HEK293 (cell line): ENCODE data around the gene PPP1R14C.

Experiments
- ATF2 ChIP-seq: fragments of 450-650 bp; formaldehyde crosslinking; IDR thresholded peaks from 2 replicates; pipeline ENCODE4 v1.5.1; 2016; ENCODE audit warnings: missing biosample characterization, missing genetic modification characterization, low read depth
- KLF8 ChIP-seq: fragments of 450-650 bp; formaldehyde crosslinking; IDR thresholded peaks from 2 replicates; pipeline ENCODE4 v1.5.1; 2016; ENCODE audit warnings: missing biosample characterization, missing genetic modification characterization
- MZF1 ChIP-seq: fragments of 450-650 bp; formaldehyde crosslinking; IDR thresholded peaks from 2 replicates; pipeline ENCODE4 v1.5.1; 2017; ENCODE audit warnings: missing biosample characterization, missing genetic modification characterization, borderline replicate concordance
- OVOL3 ChIP-seq: fragments of 450-650 bp; formaldehyde crosslinking; IDR thresholded peaks from 2 replicates; pipeline ENCODE4 v1.5.1; 2016; ENCODE audit warnings: missing biosample characterization, missing genetic modification characterization
- YY1 ChIP-seq: fragments of 450-650 bp; formaldehyde crosslinking; IDR thresholded peaks from 2 replicates; pipeline ENCODE4 v1.5.1; 2018; ENCODE audit warnings: missing biosample characterization, missing genetic modification characterization
- YY2 ChIP-seq: fragments of 450-650 bp; formaldehyde crosslinking; IDR thresholded peaks from 2 replicates; pipeline ENCODE4 v1.5.1; 2016; ENCODE audit warnings: missing biosample characterization, missing genetic modification characterization
- ZBTB1 ChIP-seq: fragments of 450-650 bp; formaldehyde crosslinking; IDR thresholded peaks from 2 replicates; pipeline ENCODE4 v1.5.1; 2016; ENCODE audit warnings: missing biosample characterization, missing genetic modification characterization
- ZBTB44 ChIP-seq: fragments of 450-650 bp; IDR thresholded peaks from 2 replicates; pipeline ENCODE4 v1.5.1; 2018; ENCODE audit warnings: missing biosample characterization, mild to moderate bottlenecking, missing genetic modification characterization
- ZBTB48 ChIP-seq: fragments of 450-650 bp; formaldehyde crosslinking; IDR thresholded peaks from 2 replicates; pipeline ENCODE4 v1.5.1; 2016; ENCODE audit warnings: missing biosample characterization, missing genetic modification characterization
- ZIC2 ChIP-seq: fragments of 450-650 bp; formaldehyde crosslinking; IDR thresholded peaks from 2 replicates; pipeline ENCODE4 v1.5.1; 2016; ENCODE audit warnings: missing biosample characterization, missing genetic modification characterization
- ZNF138 ChIP-seq: fragments of 450-650 bp; formaldehyde crosslinking; IDR thresholded peaks from 2 replicates; pipeline ENCODE4 v1.5.1; 2016; ENCODE audit warnings: missing biosample characterization, missing genetic modification characterization, borderline replicate concordance
- ZNF239 ChIP-seq: fragments of 450-650 bp; formaldehyde crosslinking; IDR thresholded peaks from 2 replicates; pipeline ENCODE4 v1.5.1; 2016; ENCODE audit warnings: missing biosample characterization, missing genetic modification characterization
- ZNF274 ChIP-seq, 2 experiments: fragments of 200-500 bp in 1 of 2; fragments of 450-650 bp in 1 of 2; sonication (Bioruptor generic) in 1 of 2; formaldehyde crosslinking in 1 of 2; IDR thresholded peaks; 2 replicates each; pipeline versions ENCODE4 v1.5.1 to v1.6.1; 2014 to 2016; ENCODE audit warnings: borderline replicate concordance in 1 of 2, inconsistent platforms in 1 of 2, low read length in 1 of 2, missing biosample characterization in 1 of 2, missing genetic modification characterization in 1 of 2
- ZNF324 ChIP-seq: fragments of 450-650 bp; formaldehyde crosslinking; IDR thresholded peaks from 2 replicates; pipeline ENCODE4 v1.5.1; 2016; ENCODE audit warnings: missing biosample characterization, missing genetic modification characterization
- ZNF37A ChIP-seq: fragments of 450-650 bp; IDR thresholded peaks from 2 replicates; pipeline ENCODE4 v1.5.1; 2018; ENCODE audit warnings: missing biosample characterization, missing genetic modification characterization
- ZNF433 ChIP-seq: fragments of 450-650 bp; formaldehyde crosslinking; IDR thresholded peaks from 2 replicates; pipeline ENCODE4 v1.5.1; 2016; ENCODE audit warnings: missing biosample characterization, missing genetic modification characterization, low read depth
- ZNF513 ChIP-seq: fragments of 450-650 bp; IDR thresholded peaks from 2 replicates; pipeline ENCODE4 v1.5.1; 2018; ENCODE audit warnings: missing biosample characterization, missing genetic modification characterization
- ZNF544 ChIP-seq: fragments of 450-650 bp; formaldehyde crosslinking; IDR thresholded peaks from 2 replicates; pipeline ENCODE4 v1.5.0; 2017; ENCODE audit warnings: missing biosample characterization, missing genetic modification characterization
- ZNF561 ChIP-seq: fragments of 450-650 bp; IDR thresholded peaks from 2 replicates; pipeline ENCODE4 v1.5.1; 2018; ENCODE audit warnings: missing biosample characterization, missing genetic modification characterization, borderline replicate concordance
- ZNF660 ChIP-seq: fragments of 450-650 bp; IDR thresholded peaks from 2 replicates; pipeline ENCODE4 v1.5.1; 2018; ENCODE audit warnings: missing biosample characterization, mild to moderate bottlenecking, missing genetic modification characterization
- ZNF664 ChIP-seq: fragments of 450-650 bp; formaldehyde crosslinking; IDR thresholded peaks from 2 replicates; pipeline ENCODE4 v1.5.1; 2016; ENCODE audit warnings: missing biosample characterization, missing genetic modification characterization
- ZNF792 ChIP-seq: fragments of 450-650 bp; formaldehyde crosslinking; IDR thresholded peaks from 2 replicates; pipeline ENCODE4 v1.5.1; 2016; ENCODE audit warnings: missing biosample characterization, missing genetic modification characterization
- ZNF837 ChIP-seq: fragments of 450-650 bp; formaldehyde crosslinking; IDR thresholded peaks from 2 replicates; pipeline ENCODE4 v1.5.1; 2016; ENCODE audit warnings: missing biosample characterization, missing genetic modification characterization
- ZSCAN30 ChIP-seq: fragments of 450-650 bp; IDR thresholded peaks from 2 replicates; pipeline ENCODE4 v1.5.1; 2018; ENCODE audit warnings: missing biosample characterization, mild to moderate bottlenecking, missing genetic modification characterization, moderate library complexity
- ZXDB ChIP-seq: fragments of 450-650 bp; formaldehyde crosslinking; IDR thresholded peaks from 2 replicates; pipeline ENCODE4 v1.5.1; 2016; ENCODE audit warnings: missing biosample characterization, missing genetic modification characterization
- TF ChIP-seq, protein P1 (sequence below): fragments of 450-650 bp; formaldehyde crosslinking; IDR thresholded peaks from 2 replicates; pipeline ENCODE4 v1.5.1; 2017; ENCODE audit warnings: missing biosample characterization, missing genetic modification characterization
- TF ChIP-seq, protein P2 (sequence below): fragments of 450-650 bp; formaldehyde crosslinking; IDR thresholded peaks from 2 replicates; pipeline ENCODE4 v1.5.1; 2016; ENCODE audit warnings: missing biosample characterization, missing genetic modification characterization
- TF ChIP-seq, protein P3 (sequence below): fragments of 450-650 bp; formaldehyde crosslinking; IDR thresholded peaks from 2 replicates; pipeline ENCODE4 v1.5.1; 2016; ENCODE audit warnings: missing biosample characterization, missing genetic modification characterization
- TF ChIP-seq, protein P4 (sequence below): fragments of 450-650 bp; formaldehyde crosslinking; IDR thresholded peaks from 2 replicates; pipeline ENCODE4 v1.5.1; 2016; ENCODE audit warnings: missing biosample characterization, missing genetic modification characterization

Gene PPP1R14C

DNA sequence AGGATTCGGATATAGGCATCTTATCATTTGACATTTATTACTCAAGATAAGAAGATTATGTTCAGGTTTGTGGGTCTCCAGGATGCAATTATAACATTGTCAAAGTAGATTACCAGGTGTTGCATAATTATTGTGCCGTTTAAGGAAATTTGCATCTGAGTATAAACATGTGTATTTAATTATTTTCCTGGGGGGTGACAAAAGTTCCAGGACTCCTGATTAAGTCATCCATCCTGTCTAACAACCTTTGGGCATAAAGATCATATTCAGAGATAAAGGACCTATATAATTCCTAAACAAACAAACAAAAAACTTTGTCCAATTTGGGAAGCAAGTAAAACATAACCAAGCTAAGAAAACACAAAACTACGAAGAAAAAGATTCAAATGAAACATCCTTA, 3.3 kb upstream of the PPP1R14C start (continued):
- peak; percentile 28; the same call in 1 of the 2 replicates for TF ChIP-seq YY1 (tag by site-specific recombination)
- peak; percentile 37; the same call in 1 of the 2 replicates for TF ChIP-seq ZNF513
- no peak for TF ChIP-seq ZNF792 (tag by site-specific recombination)
- no peak for TF ChIP-seq ZNF239 (tag by site-specific recombination)
- TF ChIP-seq ZBTB48 (tag by site-specific recombination): no peak
- TF ChIP-seq, protein P1, sequence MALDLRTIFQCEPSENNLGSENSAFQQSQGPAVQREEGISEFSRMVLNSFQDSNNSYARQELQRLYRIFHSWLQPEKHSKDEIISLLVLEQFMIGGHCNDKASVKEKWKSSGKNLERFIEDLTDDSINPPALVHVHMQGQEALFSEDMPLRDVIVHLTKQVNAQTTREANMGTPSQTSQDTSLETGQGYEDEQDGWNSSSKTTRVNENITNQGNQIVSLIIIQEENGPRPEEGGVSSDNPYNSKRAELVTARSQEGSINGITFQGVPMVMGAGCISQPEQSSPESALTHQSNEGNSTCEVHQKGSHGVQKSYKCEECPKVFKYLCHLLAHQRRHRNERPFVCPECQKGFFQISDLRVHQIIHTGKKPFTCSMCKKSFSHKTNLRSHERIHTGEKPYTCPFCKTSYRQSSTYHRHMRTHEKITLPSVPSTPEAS (tag by site-specific recombination): no peak
- TF ChIP-seq ZNF544 (tag by site-specific recombination): no peak
- TF ChIP-seq, protein P2, sequence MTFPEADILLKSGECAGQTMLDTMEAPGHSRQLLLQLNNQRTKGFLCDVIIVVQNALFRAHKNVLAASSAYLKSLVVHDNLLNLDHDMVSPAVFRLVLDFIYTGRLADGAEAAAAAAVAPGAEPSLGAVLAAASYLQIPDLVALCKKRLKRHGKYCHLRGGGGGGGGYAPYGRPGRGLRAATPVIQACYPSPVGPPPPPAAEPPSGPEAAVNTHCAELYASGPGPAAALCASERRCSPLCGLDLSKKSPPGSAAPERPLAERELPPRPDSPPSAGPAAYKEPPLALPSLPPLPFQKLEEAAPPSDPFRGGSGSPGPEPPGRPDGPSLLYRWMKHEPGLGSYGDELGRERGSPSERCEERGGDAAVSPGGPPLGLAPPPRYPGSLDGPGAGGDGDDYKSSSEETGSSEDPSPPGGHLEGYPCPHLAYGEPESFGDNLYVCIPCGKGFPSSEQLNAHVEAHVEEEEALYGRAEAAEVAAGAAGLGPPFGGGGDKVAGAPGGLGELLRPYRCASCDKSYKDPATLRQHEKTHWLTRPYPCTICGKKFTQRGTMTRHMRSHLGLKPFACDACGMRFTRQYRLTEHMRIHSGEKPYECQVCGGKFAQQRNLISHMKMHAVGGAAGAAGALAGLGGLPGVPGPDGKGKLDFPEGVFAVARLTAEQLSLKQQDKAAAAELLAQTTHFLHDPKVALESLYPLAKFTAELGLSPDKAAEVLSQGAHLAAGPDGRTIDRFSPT (tag by site-specific recombination): no peak
- TF ChIP-seq YY2 (tag by site-specific recombination): 0 out of 2 replicates have a peak, but pooled peaks have one; percentile 9
- TF ChIP-seq ZSCAN30 (tag by site-specific recombination): 0 out of 2 replicates have a peak, but pooled peaks have one; percentile 9
- peak; percentile 76 for TF ChIP-seq KLF8 (tag by site-specific recombination)
- TF ChIP-seq, protein P3, sequence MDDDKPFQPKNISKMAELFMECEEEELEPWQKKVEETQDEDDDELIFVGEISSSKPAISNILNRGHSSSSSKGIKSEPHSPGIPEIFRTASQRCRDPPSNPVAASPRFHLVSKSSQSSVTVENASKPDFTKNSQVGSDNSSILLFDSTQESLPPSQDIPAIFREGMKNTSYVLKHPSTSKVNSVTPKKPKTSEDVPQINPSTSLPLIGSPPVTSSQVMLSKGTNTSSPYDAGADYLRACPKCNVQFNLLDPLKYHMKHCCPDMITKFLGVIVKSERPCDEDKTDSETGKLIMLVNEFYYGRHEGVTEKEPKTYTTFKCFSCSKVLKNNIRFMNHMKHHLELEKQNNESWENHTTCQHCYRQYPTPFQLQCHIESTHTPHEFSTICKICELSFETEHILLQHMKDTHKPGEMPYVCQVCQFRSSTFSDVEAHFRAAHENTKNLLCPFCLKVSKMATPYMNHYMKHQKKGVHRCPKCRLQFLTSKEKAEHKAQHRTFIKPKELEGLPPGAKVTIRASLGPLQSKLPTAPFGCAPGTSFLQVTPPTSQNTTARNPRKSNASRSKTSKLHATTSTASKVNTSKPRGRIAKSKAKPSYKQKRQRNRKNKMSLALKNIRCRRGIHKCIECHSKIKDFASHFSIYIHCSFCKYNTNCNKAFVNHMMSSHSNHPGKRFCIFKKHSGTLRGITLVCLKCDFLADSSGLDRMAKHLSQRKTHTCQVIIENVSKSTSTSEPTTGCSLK (tag by site-specific recombination): no peak
- TF ChIP-seq ZNF660: no peak
- TF ChIP-seq ATF2: no peak
- TF ChIP-seq ZIC2 (tag by site-specific recombination): no peak
- TF ChIP-seq ZNF138 (tag by site-specific recombination): no peak
- no peak for TF ChIP-seq ZNF561 (tag by site-specific recombination)
- TF ChIP-seq ZNF664 (tag by site-specific recombination): no peak
- TF ChIP-seq ZNF837 (tag by site-specific recombination): no peak
- TF ChIP-seq ZNF274 (IDR thresholded peaks at IDR 0.05; ENCODE audit: low read length): no peak
- no peak for TF ChIP-seq ZNF274 (tag by site-specific recombination; IDR thresholded peaks at IDR 0.05; ENCODE audit: borderline replicate concordance)
- no peak for TF ChIP-seq ZNF37A
- TF ChIP-seq ZBTB44 (tag by site-specific recombination): peak; percentile 41; the same call in 1 of the 2 replicates
- TF ChIP-seq, protein P4, sequence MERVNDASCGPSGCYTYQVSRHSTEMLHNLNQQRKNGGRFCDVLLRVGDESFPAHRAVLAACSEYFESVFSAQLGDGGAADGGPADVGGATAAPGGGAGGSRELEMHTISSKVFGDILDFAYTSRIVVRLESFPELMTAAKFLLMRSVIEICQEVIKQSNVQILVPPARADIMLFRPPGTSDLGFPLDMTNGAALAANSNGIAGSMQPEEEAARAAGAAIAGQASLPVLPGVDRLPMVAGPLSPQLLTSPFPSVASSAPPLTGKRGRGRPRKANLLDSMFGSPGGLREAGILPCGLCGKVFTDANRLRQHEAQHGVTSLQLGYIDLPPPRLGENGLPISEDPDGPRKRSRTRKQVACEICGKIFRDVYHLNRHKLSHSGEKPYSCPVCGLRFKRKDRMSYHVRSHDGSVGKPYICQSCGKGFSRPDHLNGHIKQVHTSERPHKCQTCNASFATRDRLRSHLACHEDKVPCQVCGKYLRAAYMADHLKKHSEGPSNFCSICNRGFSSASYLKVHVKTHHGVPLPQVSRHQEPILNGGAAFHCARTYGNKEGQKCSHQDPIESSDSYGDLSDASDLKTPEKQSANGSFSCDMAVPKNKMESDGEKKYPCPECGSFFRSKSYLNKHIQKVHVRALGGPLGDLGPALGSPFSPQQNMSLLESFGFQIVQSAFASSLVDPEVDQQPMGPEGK (tag by site-specific recombination): peak; percentile 59; the same call in 1 of the 2 replicates
- TF ChIP-seq ZXDB (tag by site-specific recombination): peak; percentile 75
- TF ChIP-seq ZNF324 (tag by site-specific recombination): no peak
- TF ChIP-seq MZF1 (tag by site-specific recombination): no peak
- TF ChIP-seq ZBTB1 (tag by site-specific recombination): no peak
- TF ChIP-seq ZNF433 (tag by site-specific recombination): no peak
- TF ChIP-seq OVOL3 (tag by site-specific recombination): peak; percentile 49; the same call in 1 of the 2 replicates
